H1 (cell line): ENCODE measurements around the gene BTG2. TPM values are rescaled to one million over a fixed set of nuclear protein-coding genes. Genes with fewer than 3 reads are reported as not detected.

Source experiments
- CEBPB ChIP-seq: IDR thresholded peaks from 2 replicates; pipeline ENCODE4 v1.6.1; 2012; ENCODE audit warnings: low read depth, low read length
- GTF2F1 ChIP-seq: IDR thresholded peaks from 2 replicates; pipeline ENCODE4 v1.6.1; 2012; ENCODE audit warnings: low read depth, low read length, improper control_type of control experiment, borderline replicate concordance
- MAX ChIP-seq: IDR thresholded peaks from 2 replicates; pipeline ENCODE4 v1.6.1; 2012; ENCODE audit warnings: inconsistent platforms
- polyA plus RNA-seq, 7 experiments: library from polyadenylated mRNA; depleted of rRNA in 3 of 7; stranded (reverse) in 5 of 7; unstranded in 2 of 7; fragments of >200 nt in 5 of 7; fragments of 200-250 nt in 2 of 7; gene quantifications; 1 replicate in 5 of 7; 2 replicates in 1 of 7; 4 replicates in 1 of 7; pipeline versions ENCODE4 v1.2.1 to v1.2.3, GENCODE V29; 2011 to 2013; ENCODE audit warnings: missing spikeins in 2 of 7, mixed read lengths in 2 of 7
- total RNA-seq: library from RNA; stranded (reverse); fragmentation: NEBNext Ultra II Directional; extraction: Animal tissue kit (Norgen Biotek cat#: 25700); gene quantifications from 2 replicates; pipeline ENCODE4 v1.2.1, GENCODE V29; 2021
- TF ChIP-seq, protein P1 (sequence below): IDR thresholded peaks from 2 replicates; pipeline ENCODE4 v1.6.1; 2012; ENCODE audit warnings: low read length, inconsistent platforms

The BTG2 gene
- total and polyA plus RNA-seq, 2 of the 8 experiments (the other 6 are each of a cell fraction or from before 2014, with no cell fraction given) = 4.8 to 11.0 TPM

GRCh38 chr1:203270448-203270847, 34.9 kb upstream of the BTG2 start (continued):
- TF ChIP-seq MAX = 0 out of 2 replicates have a peak, but pooled peaks have one; percentile 5
- no peak for TF ChIP-seq CEBPB
- TF ChIP-seq GTF2F1 = no peak
- TF ChIP-seq, protein P1, sequence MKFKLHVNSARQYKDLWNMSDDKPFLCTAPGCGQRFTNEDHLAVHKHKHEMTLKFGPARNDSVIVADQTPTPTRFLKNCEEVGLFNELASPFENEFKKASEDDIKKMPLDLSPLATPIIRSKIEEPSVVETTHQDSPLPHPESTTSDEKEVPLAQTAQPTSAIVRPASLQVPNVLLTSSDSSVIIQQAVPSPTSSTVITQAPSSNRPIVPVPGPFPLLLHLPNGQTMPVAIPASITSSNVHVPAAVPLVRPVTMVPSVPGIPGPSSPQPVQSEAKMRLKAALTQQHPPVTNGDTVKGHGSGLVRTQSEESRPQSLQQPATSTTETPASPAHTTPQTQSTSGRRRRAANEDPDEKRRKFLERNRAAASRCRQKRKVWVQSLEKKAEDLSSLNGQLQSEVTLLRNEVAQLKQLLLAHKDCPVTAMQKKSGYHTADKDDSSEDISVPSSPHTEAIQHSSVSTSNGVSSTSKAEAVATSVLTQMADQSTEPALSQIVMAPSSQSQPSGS = no peak
